Measurements from ENCODE around the gene CRIP2. TPM values are rescaled to one million over a fixed set of nuclear protein-coding genes. Genes with fewer than 3 reads are reported as not detected.

Gene CRIP2
- total and polyA plus RNA-seq, 2 of the 13 experiments (the other 11 are each of a cell fraction or from before 2014, with no cell fraction given): 31.6 to 37.9 TPM

- TF ChIP-seq NAIF1 (CRISPR knock-in tag; IDR thresholded peaks at IDR 0.05; ENCODE audit: borderline replicate concordance): no peak; the same call in 1 of the 2 replicates
- 0 out of 2 replicates have a peak, but pooled peaks have one; percentile 49 for TF ChIP-seq DNMT1 (CRISPR knock-in tag; IDR thresholded peaks at IDR 0.05)
- TF ChIP-seq ZNF101 (CRISPR knock-in tag; IDR thresholded peaks at IDR 0.05; ENCODE audit: borderline replicate concordance, low read depth): no peak
- TF ChIP-seq ZNF879 (CRISPR knock-in tag; IDR thresholded peaks at IDR 0.05): 0 out of 2 replicates have a peak, but pooled peaks have one; percentile 44
- TF ChIP-seq HMGA1 (CRISPR knock-in tag; conservative IDR thresholded peaks at IDR 0.05): no peak
- peak; percentile 88; the same call in 1 of the 2 replicates for TF ChIP-seq HDAC2 (CRISPR knock-in tag; IDR thresholded peaks at IDR 0.05)
- TF ChIP-seq ZNF264 (CRISPR knock-in tag; IDR thresholded peaks at IDR 0.05): no peak
- TF ChIP-seq ZNF597 (CRISPR knock-in tag; IDR thresholded peaks at IDR 0.05): no peak
- no peak; the same call in 1 of the 2 replicates for TF ChIP-seq ZNF891 (CRISPR knock-in tag; IDR thresholded peaks at IDR 0.05)
- no peak for TF ChIP-seq ZNF569 (CRISPR knock-in tag; IDR thresholded peaks at IDR 0.05; ENCODE audit: borderline replicate concordance)
- TF ChIP-seq, protein P1, sequence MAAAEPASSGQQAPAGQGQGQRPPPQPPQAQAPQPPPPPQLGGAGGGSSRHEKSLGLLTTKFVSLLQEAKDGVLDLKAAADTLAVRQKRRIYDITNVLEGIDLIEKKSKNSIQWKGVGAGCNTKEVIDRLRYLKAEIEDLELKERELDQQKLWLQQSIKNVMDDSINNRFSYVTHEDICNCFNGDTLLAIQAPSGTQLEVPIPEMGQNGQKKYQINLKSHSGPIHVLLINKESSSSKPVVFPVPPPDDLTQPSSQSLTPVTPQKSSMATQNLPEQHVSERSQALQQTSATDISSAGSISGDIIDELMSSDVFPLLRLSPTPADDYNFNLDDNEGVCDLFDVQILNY (CRISPR knock-in tag; conservative IDR thresholded peaks at IDR 0.05): no peak
- no peak for TF ChIP-seq MLLT10 (CRISPR knock-in tag; IDR thresholded peaks at IDR 0.05)
- TF ChIP-seq MXD3 (CRISPR knock-in tag; IDR thresholded peaks at IDR 0.05): no peak; the same call in 1 of the 2 replicates
- TF ChIP-seq ZNF546 (CRISPR knock-in tag; conservative IDR thresholded peaks at IDR 0.05): peak; percentile 88; the same call in 1 of the 2 replicates
- TF ChIP-seq ZNF484 (CRISPR knock-in tag; IDR thresholded peaks at IDR 0.05; ENCODE audit: borderline replicate concordance, low read depth): no peak
- 0 out of 2 replicates have a peak, but pooled peaks have one; percentile 78 for TF ChIP-seq NCOA1 (CRISPR knock-in tag; IDR thresholded peaks at IDR 0.05)
- peak; percentile 61 for TF ChIP-seq TBX2 (CRISPR knock-in tag; IDR thresholded peaks at IDR 0.05; ENCODE audit: borderline replicate concordance)
- no peak for TF ChIP-seq PAX8 (CRISPR knock-in tag; IDR thresholded peaks at IDR 0.05; ENCODE audit: borderline replicate concordance)
- peak; percentile 84 for TF ChIP-seq NR0B2 (CRISPR knock-in tag; IDR thresholded peaks at IDR 0.05)
- TF ChIP-seq MTA3 (CRISPR knock-in tag; IDR thresholded peaks at IDR 0.05): no peak
- no peak for TF ChIP-seq ARHGAP35 (CRISPR knock-in tag; IDR thresholded peaks at IDR 0.05; ENCODE audit: borderline replicate concordance)
- no peak for TF ChIP-seq EZH2 (conservative IDR thresholded peaks at IDR 0.05; ENCODE audit: low read depth, low read length)
- TF ChIP-seq ZNF766 (CRISPR knock-in tag; IDR thresholded peaks at IDR 0.05; ENCODE audit: borderline replicate concordance): no peak
- TF ChIP-seq FOSL2 (CRISPR knock-in tag; IDR thresholded peaks at IDR 0.05): 0 out of 2 replicates have a peak, but pooled peaks have one; percentile 11
- peak; percentile 53; the same call in 1 of the 2 replicates for TF ChIP-seq NR2C2 (CRISPR knock-in tag; IDR thresholded peaks at IDR 0.05; ENCODE audit: borderline replicate concordance)
- TF ChIP-seq MBNL3 (CRISPR knock-in tag; conservative IDR thresholded peaks at IDR 0.05): no peak
Measured at GRCh38 chr14:105495990-105496830, 21.6 kb downstream of the CRIP2 start (continued).

Measured in HepG2 (cell line).